Gastrocnemius medialis (tissue), 4 donors: Measurements from ENCODE around the gene BCOR. TPM values are rescaled to one million over a fixed set of nuclear protein-coding genes. Genes with fewer than 3 reads are reported as not detected.

ENCODE experiments used
- ATAC-seq, 2 donors: fragments of 150-250 bp; one replicate each; pipeline ENCODE4 v1.9.1; 2016
- DNase-seq, 2 donors: peaks; one replicate each; pipeline ENCODE4 v3.0.0-alpha.2; 2019
- H3K27ac ChIP-seq, 4 donors: fragments of 200-600 bp; sonication (generic); 1 replicate in 1 of 4; 2 replicates in 3 of 4; pipeline ENCODE4 v1.5.1; 2016 to 2018; ENCODE audit warnings: mild to moderate bottlenecking in 2 of 4, moderate library complexity in 1 of 4
- H3K27me3 ChIP-seq, 3 donors: fragments of 200-600 bp; sonication (generic) in 2 of 3; 1 replicate in 1 of 3; 2 replicates in 2 of 3; pipeline versions ENCODE4 v1.5.1 to v1.6.0; 2016 to 2019; ENCODE audit warnings: mild to moderate bottlenecking in 1 of 3, moderate library complexity in 1 of 3
- H3K36me3 ChIP-seq, 2 donors: fragments of 200-600 bp; sonication (generic) in 1 of 2; one replicate each; pipeline ENCODE4 v1.5.1; 2017 to 2018
- H3K4me1 ChIP-seq, 2 donors: fragments of 200-600 bp; sonication (generic) in 1 of 2; one replicate each; pipeline ENCODE4 v1.5.1; 2016 to 2017; ENCODE audit warnings: mild to moderate bottlenecking in 2 of 2
- H3K4me3 ChIP-seq, 4 donors: fragments of 200-600 bp; sonication (generic) in 3 of 4; 1 replicate in 1 of 4; 2 replicates in 3 of 4; pipeline ENCODE4 v1.5.1; 2016 to 2019; ENCODE audit warnings: mild to moderate bottlenecking in 2 of 4
- H3K9me3 ChIP-seq, 3 donors: fragments of 200-600 bp; sonication (generic) in 2 of 3; 1 replicate in 1 of 3; 2 replicates in 2 of 3; pipeline ENCODE4 v1.5.1; 2016 to 2019
- CTCF ChIP-seq, 5 experiments: fragments of 450-650 bp in 3 of 5; fragments of 200-600 bp in 2 of 5; sonication (generic) in 2 of 5; IDR thresholded peaks in 4 of 5; conservative IDR thresholded peaks in 1 of 5; 1 replicate in 4 of 5; 2 replicates in 1 of 5; pipeline ENCODE4 v1.5.1; 2016 to 2019; ENCODE audit warnings: antibody characterized with exemption in 5 of 5, mild to moderate bottlenecking in 3 of 5, moderate library complexity in 3 of 5
- POLR2A ChIP-seq, 2 donors: fragments of 450-650 bp; IDR thresholded peaks; one replicate each; pipeline ENCODE4 v1.6.1; 2017; ENCODE audit warnings: antibody characterized with exemption in 2 of 2, mild to moderate bottlenecking in 2 of 2, moderate library complexity in 2 of 2
- in situ Hi-C, 4 donors: fragments of 200-750 bp; cut with MboI; loops; one replicate each; pipeline versions ENCODE4 v1.15.0 to v1.8.0; 2017; ENCODE audit warnings: low sequenced_read_pairs in 4 of 4
- intact Hi-C: fragments of 100-400 bp; cut with DNase I; formaldehyde crosslinking; loops from one replicate; pipeline ENCODE4 v1.15.1; 2023; ENCODE audit warnings: low total_unique reads
- total RNA-seq, 4 donors: library from RNA; depleted of rRNA; stranded (reverse); fragments of >200 nt; gene quantifications; one replicate each; pipeline versions ENCODE4 v1.1.0 to v1.2.3, GENCODE V29; 2016

Gene BCOR
- total RNA-seq, 4 donors from 2014 or later, result 6.5 to 43.8 (median 18.4) TPM

DNA sequence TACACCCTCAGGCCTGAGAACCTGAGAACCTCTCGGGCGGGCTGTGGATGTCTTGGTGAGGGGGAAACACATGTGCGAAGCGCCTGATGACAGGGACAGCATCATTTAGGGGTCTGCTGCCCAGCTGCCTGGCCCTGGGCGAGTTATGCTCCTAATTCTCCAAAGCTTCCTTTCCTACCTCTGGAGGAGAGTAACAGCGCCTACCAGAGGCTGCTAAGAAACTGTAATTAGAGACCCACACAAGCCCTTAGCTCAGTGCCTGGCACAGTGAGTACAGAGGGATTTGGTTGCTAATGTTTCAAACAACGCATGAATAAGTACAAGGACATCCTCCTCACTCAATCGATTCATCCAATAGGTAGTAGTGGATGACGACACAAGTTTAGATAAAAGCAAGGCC is 40.4 kb downstream of the BCOR start:
- no peak for TF ChIP-seq POLR2A (IDR thresholded peaks at IDR 0.05)
- TF ChIP-seq CTCF (IDR thresholded peaks at IDR 0.05 in 4 of 5, conservative IDR thresholded peaks at IDR 0.05 in 1 of 5), result peak in 1 of 5 experiments; percentile 8
- ATAC-seq (no peak), DNase-seq (no peak)
- Histone ChIP-seq H3K4me3 (no peak overlapping the region), H3K27me3 (no peaks in the 10 kb centered on the region), H3K27ac (no peak overlapping the region), H3K9me3 (no peaks in the 10 kb centered on the region), H3K4me1 (no peaks in the 10 kb centered on the region), H3K36me3 (peaks cover 0 to 40% of the 10 kb centered on the region in 2 donors)
- intact Hi-C loops, result no loop called here
- in situ Hi-C loops, result no loop called here

DNA sequence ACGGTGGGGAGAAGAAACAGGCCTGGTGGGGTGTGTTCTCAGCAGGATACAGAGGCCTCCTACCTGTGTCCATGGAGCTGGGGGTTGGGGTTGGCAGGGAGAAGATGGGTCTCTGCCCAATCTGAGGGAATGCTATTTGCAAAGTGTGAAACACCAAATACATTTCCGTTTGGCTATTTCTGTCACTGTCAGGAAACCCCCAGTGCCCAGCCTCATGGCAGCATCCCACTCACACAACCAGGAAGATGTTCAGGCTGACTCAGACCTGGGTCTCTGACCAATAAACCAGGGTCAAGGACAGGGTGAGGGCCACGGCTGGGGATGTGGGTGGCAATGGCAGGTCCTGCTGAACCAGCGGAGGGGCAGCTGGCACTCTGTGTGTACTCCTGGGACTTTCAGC is 41.3 kb downstream of the BCOR start:
- Histone ChIP-seq H3K9me3 (no peaks in the 10 kb centered on the region), H3K27me3 (no peaks in the 10 kb centered on the region), H3K36me3 (peaks cover 0 to 44% of the 10 kb centered on the region in 2 donors), H3K4me1 (no peaks in the 10 kb centered on the region), H3K4me3 (no peak overlapping the region), H3K27ac (no peak overlapping the region)
- TF ChIP-seq POLR2A (IDR thresholded peaks at IDR 0.05) (no peak), CTCF (IDR thresholded peaks at IDR 0.05 in 4 of 5, conservative IDR thresholded peaks at IDR 0.05 in 1 of 5) (no peak)
- in situ Hi-C loops (no loop called here), intact Hi-C loops (no loop called here)
- DNase-seq (no peak), ATAC-seq (no peak)

DNA sequence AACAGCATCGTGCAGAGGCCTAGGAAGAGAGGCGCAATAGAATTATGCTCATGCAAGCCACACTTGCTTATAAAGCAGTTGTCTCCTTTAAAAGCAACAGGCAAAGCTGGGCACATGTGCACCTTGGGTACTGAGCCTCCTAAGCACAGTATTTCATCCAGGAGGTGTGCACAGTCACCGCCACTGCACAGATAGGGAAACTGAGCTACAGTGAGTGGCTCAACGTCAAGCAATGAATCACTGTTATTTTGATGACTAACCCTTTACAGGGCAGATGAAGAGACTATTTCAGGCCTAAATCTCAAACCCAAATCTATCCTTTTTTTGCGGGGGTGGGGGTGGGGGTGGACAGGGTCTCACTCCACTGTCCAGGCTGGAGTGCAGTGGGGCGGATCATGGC is 42.3 kb downstream of the BCOR start:
- TF ChIP-seq POLR2A (IDR thresholded peaks at IDR 0.05), result no peak
- no peak for TF ChIP-seq CTCF (IDR thresholded peaks at IDR 0.05 in 4 of 5, conservative IDR thresholded peaks at IDR 0.05 in 1 of 5)
- no peaks in the 10 kb centered on the region for H3K4me1 ChIP-seq
- H3K4me3 ChIP-seq, result no peak overlapping the region
- in situ Hi-C loops (no loop called here), intact Hi-C loops (no loop called here)
- H3K27ac ChIP-seq, result no peak overlapping the region
- DNase-seq (no peak), ATAC-seq (no peak)
- no peaks in the 10 kb centered on the region for H3K27me3 ChIP-seq
- peaks cover 0 to 53% of the 10 kb centered on the region in 2 donors for H3K36me3 ChIP-seq
- H3K9me3 ChIP-seq, result peaks cover 0 to 3% (median 0%) of the 10 kb centered on the region in 3 donors

- intact Hi-C loops, result no loop called here
- in situ Hi-C loops, result no loop called here
- Histone ChIP-seq H3K36me3 (peaks cover 0 to 60% of the 10 kb centered on the region in 2 donors), H3K4me3 (no peak overlapping the region), H3K4me1 (no peaks in the 10 kb centered on the region), H3K9me3 (peaks cover 0 to 6% (median 0%) of the 10 kb centered on the region in 3 donors), H3K27me3 (no peaks in the 10 kb centered on the region), H3K27ac (no peak overlapping the region)
- no peak for ATAC-seq
- TF ChIP-seq POLR2A (IDR thresholded peaks at IDR 0.05), result no peak
- no peak for TF ChIP-seq CTCF (IDR thresholded peaks at IDR 0.05 in 4 of 5, conservative IDR thresholded peaks at IDR 0.05 in 1 of 5)
- DNase-seq, result no peak
Observed at GRCh38 chrX:40054793-40055192, 43.0 kb downstream of the BCOR start.

GRCh38 chrX:40050532-40050931 is 47.2 kb downstream of the BCOR start:
- in situ Hi-C loops, result no loop called here
- peaks cover 0 to 10% (median 0%) of the 10 kb centered on the region in 3 donors for H3K9me3 ChIP-seq
- no peak overlapping the region for H3K27ac ChIP-seq
- ATAC-seq (no peak), DNase-seq (no peak)
- no peaks in the 10 kb centered on the region for H3K27me3 ChIP-seq
- no peak overlapping the region for H3K4me3 ChIP-seq
- intact Hi-C loops, result no loop called here
- TF ChIP-seq POLR2A (IDR thresholded peaks at IDR 0.05) (no peak), CTCF (IDR thresholded peaks at IDR 0.05 in 4 of 5, conservative IDR thresholded peaks at IDR 0.05 in 1 of 5) (no peak)
- H3K36me3 ChIP-seq, result peaks cover 0 to 63% of the 10 kb centered on the region in 2 donors
- no peaks in the 10 kb centered on the region for H3K4me1 ChIP-seq
